Activated CD8-positive, alpha-beta T cell treated with anti-CD3 and anti-CD28 coated beads, Interleukin-2, amount 10 ng/mL, durations not matched to agents 7 days and 5 days (primary cell): Measurements from ENCODE around the gene CRHR2. TPM values are rescaled to one million over a fixed set of nuclear protein-coding genes. Genes with fewer than 3 reads are reported as not detected.

ENCODE experiments used
- ATAC-seq: fragments of 150-1000 bp; cut with Tn5 transposase; one replicate; pipeline ENCODE4 v1.10.0; 2021; ENCODE audit warnings: moderate library complexity
- CTCF ChIA-PET: fragments of 350-600 bp; sonication (Branson Sonifier 250); formaldehyde crosslinking; loops from one replicate; lab custom pipeline; 2021; ENCODE audit warnings: antibody characterized with exemption; lab: Charles Lee
- POLR2A ChIA-PET: fragments of 350-600 bp; sonication (Branson Sonifier 250); formaldehyde crosslinking; loops from one replicate; lab custom pipeline; 2021; ENCODE audit warnings: antibody characterized with exemption; lab: Charles Lee
- DNase-seq: peaks from one replicate; pipeline ENCODE4 v3.0.0-alpha.2; 2020
- H3K27ac Mint-ChIP-seq: one replicate; pipeline ENCODE4 v1.8.0; 2021; ENCODE audit warnings: mild to moderate bottlenecking, mixed read lengths
- H3K27me3 Mint-ChIP-seq: one replicate; pipeline ENCODE4 v1.8.0; 2021; ENCODE audit warnings: low read depth, mixed read lengths
- H3K36me3 Mint-ChIP-seq: one replicate; pipeline ENCODE4 v1.8.0; 2021; ENCODE audit warnings: low read depth, mixed read lengths
- H3K4me1 Mint-ChIP-seq: one replicate; pipeline ENCODE4 v1.8.0; 2021; ENCODE audit warnings: low read depth, mixed read lengths
- H3K4me3 Mint-ChIP-seq: one replicate; pipeline ENCODE4 v1.8.0; 2021; ENCODE audit warnings: mild to moderate bottlenecking, mixed read lengths
- H3K9me3 Mint-ChIP-seq: one replicate; pipeline ENCODE4 v1.8.0; 2022; ENCODE audit warnings: mixed read lengths; ENCODE audit not compliant: insufficient read depth
- total RNA-seq, 2 experiments: library from RNA; stranded (reverse); gene quantifications; one replicate each; pipeline ENCODE4 v1.2.3, GENCODE V29; 2021

CRHR2 gene
- total RNA-seq, 2 experiments from 2014 or later, result not detected

DNA sequence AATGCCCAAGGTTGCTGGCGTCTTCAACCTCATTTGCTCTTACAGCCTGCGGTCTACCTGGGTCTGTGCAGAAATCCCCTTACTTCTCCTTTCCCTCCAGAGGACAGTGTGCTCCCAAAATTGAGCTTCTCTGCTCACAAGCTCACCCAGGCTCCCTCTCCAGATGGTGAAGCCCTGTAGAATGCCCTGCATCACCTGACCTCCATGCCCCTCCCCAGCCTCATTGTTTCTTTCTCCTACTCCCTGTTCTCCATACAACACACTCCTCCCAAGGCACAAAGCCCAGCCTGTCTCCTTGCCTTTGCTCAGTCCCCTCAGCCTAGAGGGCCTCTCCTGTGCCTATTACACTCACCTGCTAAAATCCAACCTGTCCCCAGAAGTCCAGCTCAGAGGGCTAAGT lies 3.5 kb downstream of the CRHR2 start:
- ChIA-PET POLR2A (no interaction called here), CTCF (interaction anchor here (1.6 kb wide), 1 partner anchor 61 kb away, joined by 10 read pairs; no protein-coding TSS in a partner anchor)
- Mint-ChIP-seq H3K27me3 (peaks cover 57% of the 10 kb centered on the region), H3K9me3 (no peaks in the 10 kb centered on the region), H3K36me3 (no peaks in the 10 kb centered on the region), H3K4me3 (no peak overlapping the region), H3K4me1 (peaks cover 10% of the 10 kb centered on the region), H3K27ac (no peak overlapping the region)
- DNase-seq (no peak), ATAC-seq (no peak)

DNA sequence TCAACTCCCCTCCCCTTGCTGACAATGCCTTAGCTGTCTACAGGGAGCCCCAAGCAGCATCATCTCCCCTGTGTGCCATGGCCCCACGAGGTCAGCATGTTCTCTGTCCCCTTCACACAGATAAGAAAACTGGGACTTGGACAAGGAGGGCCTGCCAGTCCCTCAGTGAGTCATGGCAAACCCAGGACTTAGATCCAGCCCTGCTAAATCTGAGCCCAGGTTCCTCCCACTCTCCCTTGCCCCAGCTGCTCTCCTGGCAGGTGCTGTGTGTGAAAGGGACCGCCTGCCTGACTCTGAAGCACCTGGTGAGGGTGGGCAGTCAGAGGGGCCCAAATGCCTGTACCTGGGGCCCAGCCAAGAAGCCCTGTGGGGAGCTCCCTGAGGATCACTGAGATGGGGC lies 7.4 kb downstream of the CRHR2 start:
- H3K36me3 Mint-ChIP-seq, result no peaks in the 10 kb centered on the region
- no peak overlapping the region for H3K4me3 Mint-ChIP-seq
- H3K27me3 Mint-ChIP-seq, result peaks cover 30% of the 10 kb centered on the region
- POLR2A ChIA-PET, result no interaction called here
- no peaks in the 10 kb centered on the region for H3K4me1 Mint-ChIP-seq
- H3K27ac Mint-ChIP-seq, result no peak overlapping the region
- no peak for DNase-seq
- no peaks in the 10 kb centered on the region for H3K9me3 Mint-ChIP-seq
- no peak for ATAC-seq
- CTCF ChIA-PET, result no interaction called here

DNA sequence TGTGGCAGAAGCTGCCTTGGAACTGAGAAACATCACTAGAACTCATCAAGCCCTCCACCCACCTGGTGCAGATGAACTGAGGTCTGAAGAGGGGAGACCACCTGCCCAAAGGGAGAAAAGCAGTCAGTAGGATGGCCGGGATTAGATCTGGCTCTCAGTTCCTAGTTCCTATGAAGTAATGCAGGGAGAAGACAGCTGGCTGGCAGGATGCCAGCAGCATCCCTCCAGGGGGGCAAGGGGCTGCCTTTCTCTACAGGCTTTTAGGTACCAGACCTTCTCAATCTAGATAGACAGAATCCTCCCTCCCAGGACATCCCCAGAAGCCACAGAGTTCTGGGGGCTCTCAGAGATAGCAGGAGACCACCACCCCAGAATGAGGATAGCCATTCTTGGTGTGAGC lies 7.8 kb downstream of the CRHR2 start:
- CTCF ChIA-PET, result no interaction called here
- Mint-ChIP-seq H3K4me1 (no peaks in the 10 kb centered on the region), H3K27ac (no peak overlapping the region), H3K4me3 (no peak overlapping the region), H3K27me3 (peaks cover 27% of the 10 kb centered on the region), H3K9me3 (no peaks in the 10 kb centered on the region), H3K36me3 (no peaks in the 10 kb centered on the region)
- POLR2A ChIA-PET, result no interaction called here
- no peak for ATAC-seq
- DNase-seq, result no peak

DNA sequence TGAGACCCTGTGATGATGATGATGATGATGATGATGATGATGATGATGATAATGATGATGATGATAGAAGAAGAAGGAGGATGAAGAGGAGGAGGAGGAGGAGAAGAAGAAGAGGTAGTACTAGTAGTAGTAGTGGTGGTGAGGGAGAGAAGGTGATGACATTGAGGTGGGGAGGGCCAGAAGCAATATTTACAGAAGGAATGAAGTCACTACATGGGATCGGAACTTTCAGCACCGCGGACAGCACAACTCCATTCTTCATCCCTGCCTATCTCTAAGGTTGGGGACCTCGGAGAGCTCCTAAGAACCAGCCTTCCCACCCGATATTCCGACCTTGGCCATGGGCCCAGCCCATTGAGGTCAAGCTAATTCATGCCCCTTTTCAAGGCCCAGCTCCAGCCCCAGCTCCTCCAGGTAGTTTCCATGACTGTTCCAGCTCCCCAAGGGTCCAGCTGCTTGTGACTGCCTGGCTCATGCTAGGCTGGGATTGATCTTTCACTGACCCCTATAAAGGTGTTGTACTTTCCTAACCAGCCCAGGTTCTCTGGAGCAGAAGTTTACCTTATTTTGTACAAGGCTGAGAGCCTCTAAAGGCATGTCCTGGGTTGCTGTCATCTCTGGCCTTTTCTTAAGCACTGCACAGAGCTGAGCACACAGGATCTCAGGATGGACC lies 10.3 kb downstream of the CRHR2 start:
- no peaks in the 10 kb centered on the region for H3K9me3 Mint-ChIP-seq
- no peaks in the 10 kb centered on the region for H3K4me1 Mint-ChIP-seq
- H3K27ac Mint-ChIP-seq, result no peak overlapping the region
- peaks cover 13% of the 10 kb centered on the region for H3K27me3 Mint-ChIP-seq
- H3K36me3 Mint-ChIP-seq, result no peaks in the 10 kb centered on the region
- DNase-seq, result peak; percentile 52
- H3K4me3 Mint-ChIP-seq, result no peak overlapping the region
- ChIA-PET CTCF (no interaction called here), POLR2A (no interaction called here)
- peak; percentile 61 for ATAC-seq

DNA sequence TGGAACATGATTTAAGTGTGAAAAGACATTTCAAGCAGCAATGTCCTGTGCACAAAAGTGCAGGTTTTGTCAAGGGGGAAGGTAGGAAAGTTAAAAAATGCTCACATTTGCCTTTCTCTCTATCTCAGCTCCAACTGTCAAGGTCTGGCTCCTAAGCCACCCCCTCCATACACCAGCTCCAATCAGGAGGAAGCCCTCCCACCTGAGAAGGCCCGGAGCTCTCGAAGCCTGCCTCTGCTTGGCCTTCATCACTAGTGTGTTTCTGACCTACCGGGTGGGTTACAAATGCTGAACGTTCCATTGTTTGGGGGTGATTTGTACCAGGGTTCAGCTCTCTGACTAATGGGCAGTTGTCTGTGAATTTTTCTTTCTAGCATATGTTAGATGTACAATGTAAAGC lies 14.2 kb downstream of the CRHR2 start:
- ChIA-PET POLR2A (no interaction called here), CTCF (interaction anchor here (0.7 kb wide), 1 partner anchor 9 kb away, joined by 3 read pairs; no protein-coding TSS in a partner anchor)

DNA sequence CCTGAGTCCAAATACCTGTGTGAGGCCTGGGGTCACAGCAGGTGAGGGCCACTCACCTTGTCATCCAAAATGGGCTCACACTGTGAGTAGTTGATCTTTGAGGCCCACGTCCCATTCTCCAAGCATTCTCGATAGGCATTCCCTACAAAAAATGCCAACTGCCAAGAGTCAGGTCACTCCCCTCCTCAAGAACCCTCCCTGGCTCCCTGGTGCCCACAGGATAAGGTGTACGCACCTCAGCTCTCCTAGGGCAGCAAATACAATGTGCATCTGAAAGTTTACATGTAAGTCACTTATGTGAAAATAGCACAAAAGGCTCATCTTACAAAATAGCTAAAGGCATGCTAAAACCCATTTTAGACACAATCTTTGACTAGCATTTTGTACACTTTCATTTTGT lies 15.1 kb downstream of the CRHR2 start:
- H3K4me3 Mint-ChIP-seq, result no peak overlapping the region
- ATAC-seq (no peak), DNase-seq (no peak)
- H3K9me3 Mint-ChIP-seq, result no peaks in the 10 kb centered on the region
- H3K27me3 Mint-ChIP-seq, result peaks cover 6% of the 10 kb centered on the region
- no peaks in the 10 kb centered on the region for H3K4me1 Mint-ChIP-seq
- H3K36me3 Mint-ChIP-seq, result no peaks in the 10 kb centered on the region
- H3K27ac Mint-ChIP-seq, result no peak overlapping the region
- CTCF ChIA-PET, result no interaction called here
- POLR2A ChIA-PET, result no interaction called here

More for the DNA sequence above, 14.2 kb downstream of the CRHR2 start:
- Mint-ChIP-seq H3K4me3 (no peak overlapping the region), H3K4me1 (no peaks in the 10 kb centered on the region), H3K27ac (no peak overlapping the region), H3K9me3 (no peaks in the 10 kb centered on the region), H3K36me3 (no peaks in the 10 kb centered on the region), H3K27me3 (peaks cover 6% of the 10 kb centered on the region)
- DNase-seq, result no peak
- no peak for ATAC-seq

DNA sequence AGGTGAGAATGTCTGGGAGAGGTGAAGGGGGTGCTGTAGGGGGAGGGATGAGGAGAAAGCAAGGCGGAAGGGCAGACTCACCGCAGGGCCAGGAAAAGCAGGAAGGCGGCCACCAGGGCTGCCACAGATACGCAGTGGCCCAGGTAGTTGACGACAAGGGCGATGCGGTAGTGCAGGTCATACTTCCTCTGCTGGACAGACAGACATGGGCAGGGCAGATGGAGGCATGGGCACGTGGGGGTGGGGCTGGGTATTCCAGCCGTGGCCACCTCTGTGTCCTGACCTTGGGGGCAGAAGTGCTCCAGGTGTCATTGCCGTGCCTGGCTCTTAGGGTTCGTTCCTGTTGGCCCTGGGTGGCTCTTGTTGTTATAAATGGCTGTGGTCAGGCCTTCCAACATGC lies 16.8 kb downstream of the CRHR2 start:
- Mint-ChIP-seq H3K27ac (no peak overlapping the region), H3K27me3 (peaks cover 3% of the 10 kb centered on the region), H3K4me1 (no peaks in the 10 kb centered on the region), H3K36me3 (no peaks in the 10 kb centered on the region), H3K9me3 (no peaks in the 10 kb centered on the region), H3K4me3 (no peak overlapping the region)
- ATAC-seq, result no peak
- ChIA-PET POLR2A (no interaction called here), CTCF (no interaction called here)
- no peak for DNase-seq

DNA sequence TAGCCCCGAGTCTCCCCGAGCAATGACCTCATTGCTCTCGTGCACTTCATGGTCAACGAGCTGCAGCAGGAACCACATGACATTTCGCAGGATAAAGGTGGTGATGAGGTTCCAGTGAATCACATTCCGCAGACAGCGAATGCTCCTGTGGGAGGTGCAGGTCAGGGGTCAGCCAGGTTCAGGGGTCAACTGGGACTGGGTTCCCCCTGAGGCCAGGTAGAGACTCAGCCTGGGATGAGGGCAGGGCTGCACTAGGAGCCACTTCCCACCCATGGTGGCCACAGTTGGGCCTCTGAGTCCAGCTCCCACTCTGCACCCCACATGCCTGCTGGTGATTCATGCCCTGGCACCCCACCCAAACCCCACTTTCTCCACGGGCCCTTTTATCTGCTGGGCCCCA lies 17.2 kb downstream of the CRHR2 start:
- DNase-seq (no peak), ATAC-seq (no peak)
- Mint-ChIP-seq H3K9me3 (no peaks in the 10 kb centered on the region), H3K4me3 (no peak overlapping the region), H3K27ac (no peak overlapping the region), H3K36me3 (no peaks in the 10 kb centered on the region), H3K4me1 (no peaks in the 10 kb centered on the region), H3K27me3 (peaks cover 3% of the 10 kb centered on the region)
- POLR2A ChIA-PET, result no interaction called here
- CTCF ChIA-PET, result no interaction called here

DNA sequence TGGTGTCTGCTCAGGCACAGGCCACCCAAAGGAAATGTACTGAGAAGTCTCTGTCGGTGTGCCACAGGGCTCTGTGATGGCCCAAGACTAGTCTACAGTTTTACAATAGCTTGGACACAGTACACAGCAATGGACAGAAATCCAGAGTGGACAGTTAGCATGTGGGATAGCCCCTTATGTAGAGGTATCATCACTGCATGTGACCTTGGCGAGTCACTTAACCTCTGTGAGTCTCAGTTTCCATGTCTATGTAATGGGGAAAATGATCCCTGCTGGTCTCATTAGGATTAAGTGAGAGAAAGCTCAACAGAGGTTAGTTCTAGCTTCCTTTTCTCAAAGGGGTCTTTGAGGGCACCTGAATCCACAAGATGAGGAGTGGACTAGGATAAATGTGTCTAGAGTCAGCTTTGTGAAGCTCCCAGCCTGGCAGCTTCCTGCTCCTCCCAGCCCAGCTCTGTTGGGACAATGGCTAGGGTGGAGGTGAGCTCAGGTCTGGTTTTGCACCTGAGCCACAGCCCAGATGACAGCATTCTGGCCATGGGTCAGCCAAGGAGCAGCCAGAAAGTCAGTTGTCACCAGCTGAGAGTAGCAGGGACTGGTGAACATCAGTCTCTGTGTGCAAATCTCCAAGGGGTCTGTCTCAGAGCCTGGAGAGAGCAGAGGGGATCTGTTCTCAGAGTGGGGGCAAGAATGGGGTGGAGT lies 17.9 kb downstream of the CRHR2 start:
- ATAC-seq (no peak), DNase-seq (no peak)
- H3K27ac Mint-ChIP-seq, result no peak overlapping the region
- ChIA-PET CTCF (interaction anchor here (0.8 to 1.5 kb wide), 2 partner anchors 75 to 100 kb away, joined by 3 read pairs; no protein-coding TSS in a partner anchor), POLR2A (no interaction called here)
- no peaks in the 10 kb centered on the region for H3K36me3 Mint-ChIP-seq
- H3K4me1 Mint-ChIP-seq, result no peaks in the 10 kb centered on the region
- H3K9me3 Mint-ChIP-seq, result no peaks in the 10 kb centered on the region
- no peak overlapping the region for H3K4me3 Mint-ChIP-seq
- H3K27me3 Mint-ChIP-seq, result no peaks in the 10 kb centered on the region

DNA sequence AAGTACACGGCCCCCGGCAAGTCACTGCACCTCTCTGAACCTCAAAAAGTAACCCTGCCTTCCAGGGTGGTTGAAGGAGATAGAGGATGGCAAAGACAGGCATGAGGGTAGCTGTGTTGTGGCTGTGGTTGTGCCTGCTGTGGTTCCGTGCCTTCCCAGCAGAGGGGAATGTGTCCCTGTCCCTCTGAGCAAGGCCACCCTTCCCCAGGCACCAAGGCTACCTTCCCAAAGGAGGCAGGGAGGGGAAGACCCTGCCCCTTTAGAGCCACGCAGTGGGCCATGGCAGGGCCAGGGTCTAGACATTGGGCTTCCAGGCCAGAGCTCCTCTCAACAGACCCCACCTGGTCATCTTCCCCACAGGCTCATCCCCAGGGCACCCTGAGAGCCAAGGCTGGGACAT lies 18.8 kb downstream of the CRHR2 start:
- DNase-seq (no peak), ATAC-seq (no peak)
- POLR2A ChIA-PET, result no interaction called here
- CTCF ChIA-PET, result interaction anchor here (1.1 to 1.5 kb wide), 3 partner anchors 13 to 99 kb away, joined by 3 read pairs; no protein-coding TSS in a partner anchor
- no peaks in the 10 kb centered on the region for H3K4me1 Mint-ChIP-seq
- H3K9me3 Mint-ChIP-seq, result no peaks in the 10 kb centered on the region
- no peak overlapping the region for H3K27ac Mint-ChIP-seq
- no peak overlapping the region for H3K4me3 Mint-ChIP-seq
- no peaks in the 10 kb centered on the region for H3K36me3 Mint-ChIP-seq
- H3K27me3 Mint-ChIP-seq, result no peaks in the 10 kb centered on the region

DNA sequence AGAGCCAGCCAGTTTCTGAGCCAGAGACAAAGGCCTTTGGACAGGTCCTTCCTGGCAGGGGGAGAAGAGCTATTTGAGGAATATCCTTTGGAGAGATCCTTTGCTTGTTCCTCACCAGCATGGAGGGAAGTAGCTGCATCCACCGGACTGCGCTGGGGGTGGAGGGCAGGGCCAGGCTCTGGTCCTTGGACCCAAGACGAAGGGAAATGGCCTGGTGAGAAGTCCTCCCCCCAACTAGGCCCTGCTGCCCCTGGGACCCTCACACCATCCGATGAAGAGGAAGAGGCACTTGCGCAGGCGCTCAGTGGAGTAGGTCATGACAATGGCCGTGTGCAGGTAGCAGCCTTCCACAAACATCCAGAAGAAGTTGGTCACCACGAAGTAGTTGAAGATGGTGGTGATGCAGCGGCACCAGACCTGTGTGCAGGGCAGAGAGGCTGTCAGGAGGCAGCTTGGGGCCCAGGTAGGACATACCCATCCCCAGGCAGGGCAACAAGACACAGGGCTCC lies 19.8 kb downstream of the CRHR2 start:
- no peaks in the 10 kb centered on the region for H3K27me3 Mint-ChIP-seq
- no peak for ATAC-seq
- CTCF ChIA-PET, result interaction anchor here (1.1 to 1.5 kb wide), 3 partner anchors 12 to 98 kb away, joined by 3 read pairs; no protein-coding TSS in a partner anchor

DNA sequence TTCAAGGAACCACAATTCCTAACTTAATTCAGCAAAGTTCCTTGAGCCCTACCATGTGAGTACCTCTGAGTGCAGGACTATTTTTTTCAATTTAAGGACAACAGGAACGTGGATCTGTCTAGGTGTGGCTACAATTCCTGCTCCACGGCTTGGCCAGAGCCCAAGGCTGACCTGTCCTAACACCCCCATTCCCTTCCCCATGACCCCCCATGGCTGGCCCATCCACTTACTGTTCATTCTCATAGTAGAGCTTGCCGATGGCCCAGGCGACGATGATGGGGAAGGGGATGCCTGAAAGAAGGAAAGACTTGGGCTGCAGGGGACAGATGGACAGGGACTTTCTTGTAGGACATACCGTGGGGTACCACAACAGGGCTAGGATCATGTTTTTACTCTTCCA lies 20.3 kb downstream of the CRHR2 start:
- H3K36me3 Mint-ChIP-seq, result no peaks in the 10 kb centered on the region
- H3K27ac Mint-ChIP-seq, result no peak overlapping the region
- no peak overlapping the region for H3K4me3 Mint-ChIP-seq
- DNase-seq, result no peak
- ChIA-PET POLR2A (no interaction called here), CTCF (no interaction called here)
- no peaks in the 10 kb centered on the region for H3K9me3 Mint-ChIP-seq
- no peak for ATAC-seq
- H3K4me1 Mint-ChIP-seq, result no peaks in the 10 kb centered on the region
- H3K27me3 Mint-ChIP-seq, result no peaks in the 10 kb centered on the region

More for the DNA sequence above, 19.8 kb downstream of the CRHR2 start:
- H3K27ac Mint-ChIP-seq, result no peak overlapping the region
- no peaks in the 10 kb centered on the region for H3K36me3 Mint-ChIP-seq
- no peaks in the 10 kb centered on the region for H3K4me1 Mint-ChIP-seq
- H3K9me3 Mint-ChIP-seq, result no peaks in the 10 kb centered on the region
- H3K4me3 Mint-ChIP-seq, result no peak overlapping the region
- DNase-seq, result no peak
- POLR2A ChIA-PET, result no interaction called here
